KMS-11 (cell line): ENCODE results near the gene LAIR2.

Experiments used
- H2AFZ ChIP-seq: fragments of 200-600 bp; sonication (generic); 2 replicates; pipeline ENCODE4 v1.6.1; 2016; ENCODE audit warnings: antibody characterized with exemption, mixed run types, low read depth
- H3K27ac ChIP-seq: fragments of 200-600 bp; sonication (generic); 2 replicates; pipeline ENCODE4 v1.6.1; 2016; ENCODE audit warnings: mild to moderate bottlenecking, mixed run types
- H3K27me3 ChIP-seq: fragments of 200-600 bp; sonication (generic); 2 replicates; pipeline ENCODE4 v1.6.1; 2017; ENCODE audit warnings: mild to moderate bottlenecking, low read depth, mixed run types, moderate library complexity; ENCODE audit not compliant: insufficient read depth
- H3K36me3 ChIP-seq: fragments of 200-600 bp; sonication (generic); 2 replicates; pipeline ENCODE4 v1.6.1; 2017; ENCODE audit warnings: mild to moderate bottlenecking, mixed run types; ENCODE audit not compliant: insufficient read depth
- H3K4me1 ChIP-seq: fragments of 200-600 bp; sonication (generic); 2 replicates; pipeline ENCODE4 v1.6.1; 2016; ENCODE audit warnings: mild to moderate bottlenecking, low read depth, mixed run types; ENCODE audit not compliant: poor library complexity, severe bottlenecking
- H3K4me2 ChIP-seq: fragments of 200-600 bp; sonication (generic); 2 replicates; pipeline ENCODE4 v1.7.0; 2016; ENCODE audit warnings: mild to moderate bottlenecking, mixed run types
- H3K4me3 ChIP-seq: fragments of 200-600 bp; sonication (generic); IDR thresholded peaks from 2 replicates; pipeline ENCODE4 v1.6.1; 2017; ENCODE audit warnings: low read depth, low read length, mixed read lengths; ENCODE audit not compliant: insufficient read depth
- H3K79me2 ChIP-seq: fragments of 200-600 bp; sonication (generic); 2 replicates; pipeline ENCODE4 v1.6.1; 2016; ENCODE audit warnings: low read depth, mixed run types; ENCODE audit not compliant: insufficient read depth
- H3K9ac ChIP-seq: fragments of 200-600 bp; sonication (generic); 2 replicates; pipeline ENCODE4 v1.6.1; 2016; ENCODE audit warnings: mild to moderate bottlenecking, mixed run types
- H4K20me1 ChIP-seq: fragments of 200-600 bp; sonication (generic); 2 replicates; pipeline ENCODE4 v1.6.1; 2016; ENCODE audit warnings: mild to moderate bottlenecking, mixed run types; ENCODE audit not compliant: insufficient read depth
- TF ChIP-seq, protein P1 (sequence below): fragments of 200-600 bp; sonication (generic); conservative IDR thresholded peaks from 2 replicates; pipeline ENCODE4 v1.6.1; 2017; ENCODE audit warnings: low read depth, mild to moderate bottlenecking, antibody characterized with exemption, low read length, moderate library complexity, mixed read lengths

LAIR2 gene

DNA sequence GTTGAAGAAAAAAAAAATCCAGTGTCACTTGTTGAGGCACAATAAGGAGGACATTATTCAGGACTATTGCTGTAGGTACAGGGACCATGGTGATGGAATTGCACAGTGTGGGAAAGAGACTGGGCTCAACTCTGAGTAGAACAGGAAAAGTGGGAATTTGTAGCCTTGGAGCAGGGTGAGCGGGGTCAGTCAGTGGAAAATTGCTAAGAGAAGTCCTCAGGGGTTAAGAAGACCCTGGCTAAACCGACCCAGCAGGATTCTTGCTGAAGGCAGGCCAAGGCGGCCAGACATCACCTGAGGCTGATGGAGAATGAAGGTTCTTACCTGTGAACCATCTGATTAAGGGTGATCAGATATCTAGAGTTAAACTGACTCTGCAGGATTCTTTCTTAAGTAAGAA is 12.5 kb downstream of the LAIR2 start:
- Histone ChIP-seq H3K4me1 (no peaks in the 10 kb centered on the region), H3K4me2 (no peak overlapping the region), H3K27me3 (peaks cover 5% of the 10 kb centered on the region; the same call in 1 of the 2 replicates), H2AFZ (no peak overlapping the region), H3K4me3 (no peak overlapping the region), H3K9ac (no peak overlapping the region), H3K79me2 (no peaks in the 10 kb centered on the region), H4K20me1 (no peaks in the 10 kb centered on the region), H3K36me3 (no peaks in the 10 kb centered on the region), H3K27ac (no peak overlapping the region)
- TF ChIP-seq, protein P1, sequence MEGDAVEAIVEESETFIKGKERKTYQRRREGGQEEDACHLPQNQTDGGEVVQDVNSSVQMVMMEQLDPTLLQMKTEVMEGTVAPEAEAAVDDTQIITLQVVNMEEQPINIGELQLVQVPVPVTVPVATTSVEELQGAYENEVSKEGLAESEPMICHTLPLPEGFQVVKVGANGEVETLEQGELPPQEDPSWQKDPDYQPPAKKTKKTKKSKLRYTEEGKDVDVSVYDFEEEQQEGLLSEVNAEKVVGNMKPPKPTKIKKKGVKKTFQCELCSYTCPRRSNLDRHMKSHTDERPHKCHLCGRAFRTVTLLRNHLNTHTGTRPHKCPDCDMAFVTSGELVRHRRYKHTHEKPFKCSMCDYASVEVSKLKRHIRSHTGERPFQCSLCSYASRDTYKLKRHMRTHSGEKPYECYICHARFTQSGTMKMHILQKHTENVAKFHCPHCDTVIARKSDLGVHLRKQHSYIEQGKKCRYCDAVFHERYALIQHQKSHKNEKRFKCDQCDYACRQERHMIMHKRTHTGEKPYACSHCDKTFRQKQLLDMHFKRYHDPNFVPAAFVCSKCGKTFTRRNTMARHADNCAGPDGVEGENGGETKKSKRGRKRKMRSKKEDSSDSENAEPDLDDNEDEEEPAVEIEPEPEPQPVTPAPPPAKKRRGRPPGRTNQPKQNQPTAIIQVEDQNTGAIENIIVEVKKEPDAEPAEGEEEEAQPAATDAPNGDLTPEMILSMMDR = no peak

DNA sequence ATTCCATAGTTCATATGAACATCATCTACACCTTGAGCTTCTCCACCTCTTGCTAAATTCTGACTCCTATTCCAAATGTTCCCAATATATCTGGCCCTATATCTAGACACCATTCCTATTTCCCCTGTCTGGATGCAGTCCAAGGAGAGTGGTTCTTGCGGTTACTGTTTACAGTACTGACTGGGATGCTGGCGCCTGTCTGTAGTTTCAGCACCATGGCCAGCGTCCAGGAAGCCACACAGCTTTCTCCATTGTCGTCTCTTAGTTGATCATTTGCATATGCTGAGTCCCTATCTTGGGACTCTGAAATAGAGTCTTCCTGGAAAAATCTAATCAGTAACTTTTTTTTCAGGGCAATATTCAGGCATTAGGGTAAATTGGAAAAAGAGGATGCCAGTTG is 14.9 kb downstream of the LAIR2 start:
- no peaks in the 10 kb centered on the region for H4K20me1 ChIP-seq
- TF ChIP-seq, protein P1 = no peak
- no peak overlapping the region for H3K9ac ChIP-seq
- no peak overlapping the region for H3K4me3 ChIP-seq
- peaks cover 5% of the 10 kb centered on the region; the same call in 1 of the 2 replicates for H3K27me3 ChIP-seq
- no peak overlapping the region for H2AFZ ChIP-seq
- no peaks in the 10 kb centered on the region for H3K79me2 ChIP-seq
- H3K36me3 ChIP-seq = no peaks in the 10 kb centered on the region
- H3K27ac ChIP-seq = no peak overlapping the region
- no peak overlapping the region for H3K4me2 ChIP-seq
- H3K4me1 ChIP-seq = no peaks in the 10 kb centered on the region

DNA sequence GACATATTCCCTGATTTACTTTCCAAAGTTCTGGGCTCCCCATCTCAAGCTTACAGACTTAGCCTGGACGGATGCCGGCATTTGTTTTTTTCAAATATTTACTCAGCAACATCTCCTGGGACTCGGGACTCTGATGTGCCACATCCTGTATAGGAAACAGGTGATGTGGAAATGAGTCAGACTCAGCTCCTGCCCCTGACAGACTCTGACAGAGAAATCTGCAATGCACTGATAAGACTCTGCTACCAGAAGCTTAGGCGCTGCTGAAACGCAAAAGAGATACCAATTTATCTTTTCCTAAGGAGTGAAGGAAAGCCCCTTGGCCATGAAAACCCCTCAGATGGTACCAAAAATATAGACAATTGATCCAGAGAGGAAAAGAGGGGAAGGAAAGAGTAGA is 16.2 kb downstream of the LAIR2 start:
- Histone ChIP-seq H3K27me3 (no peaks in the 10 kb centered on the region; the same call in 1 of the 2 replicates), H4K20me1 (no peaks in the 10 kb centered on the region), H3K4me1 (no peaks in the 10 kb centered on the region), H2AFZ (no peak overlapping the region), H3K9ac (no peak overlapping the region), H3K4me2 (no peak overlapping the region), H3K36me3 (no peaks in the 10 kb centered on the region), H3K79me2 (no peaks in the 10 kb centered on the region), H3K27ac (no peak overlapping the region), H3K4me3 (no peak overlapping the region)
- TF ChIP-seq, protein P1 = no peak

- TF ChIP-seq, protein P1 = no peak
- no peak overlapping the region for H3K9ac ChIP-seq
- no peaks in the 10 kb centered on the region for H3K79me2 ChIP-seq
- no peak overlapping the region for H2AFZ ChIP-seq
- H3K4me3 ChIP-seq = no peak overlapping the region
- no peak overlapping the region for H3K27ac ChIP-seq
- no peaks in the 10 kb centered on the region; the same call in 1 of the 2 replicates for H3K27me3 ChIP-seq
- no peaks in the 10 kb centered on the region for H3K36me3 ChIP-seq
- H3K4me2 ChIP-seq = no peak overlapping the region
- no peaks in the 10 kb centered on the region for H4K20me1 ChIP-seq
- no peaks in the 10 kb centered on the region for H3K4me1 ChIP-seq
Observed at GRCh38 chr19:54521022-54521859, 18.6 kb downstream of the LAIR2 start.
